H9 (cell line): ENCODE measurements around the gene CDKAL1. TPM values are rescaled to one million over a fixed set of nuclear protein-coding genes. Genes with fewer than 3 reads are reported as not detected.

Source experiments
- DNase-seq: peaks from one replicate; pipeline ENCODE4 v3.0.0-alpha.2; 2017
- H2AFZ ChIP-seq: one replicate; pipeline ENCODE4 v1.6.1; 2013; ENCODE audit warnings: mild to moderate bottlenecking, low read length, control low read depth, moderate library complexity
- H2AK5ac ChIP-seq: 2 replicates; pipeline ENCODE4 v1.6.1; 2013; ENCODE audit warnings: low read length, control low read depth, mixed read lengths; ENCODE audit not compliant: insufficient read length
- H2BK120ac ChIP-seq: one replicate; pipeline ENCODE4 v1.6.1; 2013; ENCODE audit warnings: low read depth, mild to moderate bottlenecking, low read length, control low read depth, inconsistent platforms; ENCODE audit not compliant: poor library complexity, severe bottlenecking
- H2BK12ac ChIP-seq: 2 replicates; pipeline ENCODE4 v1.6.1; 2013; ENCODE audit warnings: low read length, control low read depth, mixed read lengths, low read depth; ENCODE audit not compliant: insufficient read length
- H2BK15ac ChIP-seq: 2 replicates; pipeline ENCODE4 v1.6.1; 2013; ENCODE audit warnings: low read depth, low read length, control low read depth
- H2BK20ac ChIP-seq: one replicate; pipeline ENCODE4 v1.6.1; 2013; ENCODE audit warnings: low read depth, mild to moderate bottlenecking, low read length, control low read depth, inconsistent platforms; ENCODE audit not compliant: poor library complexity, severe bottlenecking
- H2BK5ac ChIP-seq: 2 replicates; pipeline ENCODE4 v1.6.1; 2013; ENCODE audit warnings: low read length, control low read depth, mixed read lengths; ENCODE audit not compliant: insufficient read length
- H3K14ac ChIP-seq: 2 replicates; pipeline ENCODE4 v1.6.1; 2013; ENCODE audit warnings: low read length, control low read depth; ENCODE audit not compliant: insufficient read depth
- H3K18ac ChIP-seq: 2 replicates; pipeline ENCODE4 v1.6.1; 2013; ENCODE audit warnings: low read depth, mild to moderate bottlenecking, mixed read lengths, low read length, control low read depth; ENCODE audit not compliant: insufficient read length
- H3K23ac ChIP-seq: 2 replicates; pipeline ENCODE4 v1.6.1; 2013; ENCODE audit warnings: low read length, control low read depth, mixed read lengths, low read depth; ENCODE audit not compliant: insufficient read length
- H3K23me2 ChIP-seq: 2 replicates; pipeline ENCODE4 v1.6.1; 2013; ENCODE audit warnings: low read depth, mild to moderate bottlenecking, mixed read lengths, low read length, control low read depth; ENCODE audit not compliant: insufficient read length, poor library complexity, severe bottlenecking
- H3K27ac ChIP-seq: 2 replicates; pipeline ENCODE4 v1.5.1; 2013; ENCODE audit warnings: low read length, control low read depth, mixed read lengths, low read depth; ENCODE audit not compliant: insufficient read length
- H3K27me3 ChIP-seq: 2 replicates; pipeline ENCODE4 v1.6.1; 2013; ENCODE audit warnings: low read length, control low read depth, inconsistent platforms; ENCODE audit not compliant: insufficient read depth
- H3K4ac ChIP-seq: 2 replicates; pipeline ENCODE4 v1.6.1; 2013; ENCODE audit warnings: low read depth, mild to moderate bottlenecking, control low read depth, inconsistent platforms, low read length, moderate library complexity
- H3K4me1 ChIP-seq: 2 replicates; pipeline ENCODE4 v1.6.1; 2013; ENCODE audit warnings: low read length, control low read depth, inconsistent platforms; ENCODE audit not compliant: insufficient read depth
- H3K4me2 ChIP-seq: 2 replicates; pipeline ENCODE4 v1.6.1; 2013; ENCODE audit warnings: low read length, control low read depth, mixed read lengths; ENCODE audit not compliant: insufficient read length, insufficient read depth
- H3K56ac ChIP-seq: 2 replicates; pipeline ENCODE4 v1.6.1; 2013; ENCODE audit warnings: low read depth, mild to moderate bottlenecking, mixed read lengths, low read length, control low read depth; ENCODE audit not compliant: insufficient read length
- H3K79me1 ChIP-seq: 2 replicates; pipeline ENCODE4 v1.6.1; 2013; ENCODE audit warnings: low read depth, mild to moderate bottlenecking, moderate library complexity, low read length, control low read depth, inconsistent platforms; ENCODE audit not compliant: insufficient read depth, poor library complexity, severe bottlenecking
- H3K79me2 ChIP-seq: 2 replicates; pipeline ENCODE4 v1.6.1; 2013; ENCODE audit warnings: low read length, control low read depth, inconsistent platforms; ENCODE audit not compliant: insufficient read depth
- H3K9ac ChIP-seq: 2 replicates; pipeline ENCODE4 v1.6.1; 2013; ENCODE audit warnings: low read length, control low read depth, mixed read lengths; ENCODE audit not compliant: insufficient read length; ENCODE audit errors: extremely low read depth
- H3K9me3 ChIP-seq: one replicate; pipeline ENCODE4 v1.6.1; 2013; ENCODE audit warnings: low read depth, low read length, inconsistent platforms; ENCODE audit not compliant: control insufficient read depth
- H3T11ph ChIP-seq: one replicate; pipeline ENCODE4 v1.6.1; 2013; ENCODE audit warnings: mild to moderate bottlenecking, low read length, control low read depth, inconsistent platforms
- H4K20me1 ChIP-seq: one replicate; pipeline ENCODE4 v1.6.1; 2013; ENCODE audit not compliant: control insufficient read depth, insufficient read length, insufficient read depth
- H4K5ac ChIP-seq: 2 replicates; pipeline ENCODE4 v1.6.1; 2013; ENCODE audit warnings: low read depth, mild to moderate bottlenecking, mixed read lengths, low read length, control low read depth; ENCODE audit not compliant: insufficient read length
- H4K8ac ChIP-seq: replicated peaks from 2 replicates; pipeline ENCODE4 v1.6.1; 2013; ENCODE audit warnings: low read length, control low read depth, mixed read lengths, low read depth; ENCODE audit not compliant: insufficient read length
- H4K91ac ChIP-seq: 2 replicates; pipeline ENCODE4 v1.6.1; 2013; ENCODE audit warnings: low read depth, mild to moderate bottlenecking, moderate library complexity, mixed read lengths, low read length, control low read depth; ENCODE audit not compliant: insufficient read length
- H3K27ac Mint-ChIP-seq, 3 experiments: 2 replicates in 2 of 3; 3 replicates in 1 of 3; pipeline ENCODE4 v1.8.0; 2020 to 2021; ENCODE audit warnings: mixed read lengths in 3 of 3, mild to moderate bottlenecking in 1 of 3, moderate library complexity in 1 of 3
- H3K27me3 Mint-ChIP-seq: 2 replicates; pipeline ENCODE4 v1.8.0; 2021; ENCODE audit warnings: low read depth, mild to moderate bottlenecking, moderate library complexity, mixed read lengths
- H3K36me3 Mint-ChIP-seq, 3 experiments: 2 replicates in 2 of 3; 3 replicates in 1 of 3; pipeline ENCODE4 v1.8.0; 2020 to 2021; ENCODE audit warnings: low read depth in 3 of 3, mixed read lengths in 3 of 3; ENCODE audit not compliant: insufficient read depth in 1 of 3
- H3K4me1 Mint-ChIP-seq, 2 experiments: 2 replicates each; pipeline ENCODE4 v1.8.0; 2020; ENCODE audit warnings: mixed read lengths in 2 of 2
- H3K4me3 Mint-ChIP-seq, 2 experiments: 2 replicates in 1 of 2; 3 replicates in 1 of 2; pipeline ENCODE4 v1.8.0; 2020 to 2021; ENCODE audit warnings: mild to moderate bottlenecking in 2 of 2, mixed read lengths in 2 of 2, moderate library complexity in 1 of 2
- H3K9me3 Mint-ChIP-seq, 2 experiments: 2 replicates in 1 of 2; 3 replicates in 1 of 2; pipeline ENCODE4 v1.8.0; 2020; ENCODE audit warnings: mild to moderate bottlenecking in 2 of 2, mixed read lengths in 2 of 2, moderate library complexity in 1 of 2
- WGBS: extraction: QIAGEN DNeasy Blood & Tissue Kit; methylation state at CpG from one replicate; pipeline ENCODE4 v1.1.7; 2013; ENCODE audit warnings: missing lambda C conversion rate, low lambda C conversion rate, mixed read lengths; ENCODE audit not compliant: insufficient read length; ENCODE audit errors: extremely low coverage; 5-methylcytosine and 5-hydroxymethylcytosine counted together
- total RNA-seq: library from RNA; stranded (reverse); gene quantifications from 2 replicates; pipeline ENCODE4 v1.2.1, GENCODE V29; 2021
- TF ChIP-seq, protein P1 (sequence below): fragments of 200-600 bp; sonication (generic); conservative IDR thresholded peaks from 3 replicates; pipeline ENCODE4 v1.8.0; 2021; ENCODE audit warnings: antibody characterized with exemption, mild to moderate bottlenecking

CDKAL1 gene
- total RNA-seq, 1 experiment from 2014 or later: 23.0 TPM

DNA sequence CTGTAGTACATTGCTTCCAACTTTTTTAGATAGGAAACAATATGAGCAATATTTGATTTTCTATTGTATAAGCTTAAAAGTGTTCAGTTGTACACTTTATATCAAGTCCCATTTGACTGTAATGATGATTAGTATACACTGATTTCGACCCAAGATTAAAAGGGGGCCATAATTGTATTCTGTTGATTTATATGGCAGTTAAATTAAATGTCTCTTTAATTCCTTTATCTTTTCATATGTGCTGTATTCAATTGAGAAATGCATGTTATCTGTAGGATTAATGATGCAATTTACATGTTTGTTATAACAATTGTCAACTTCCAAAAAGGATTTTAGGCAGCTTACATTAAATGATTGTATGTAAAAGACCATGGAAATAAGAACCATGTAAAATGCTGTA is 317.5 kb downstream of the CDKAL1 start:
- Histone ChIP-seq H4K5ac (no peak overlapping the region), H3K9ac (no peak overlapping the region), H3K18ac (no peak overlapping the region), H3K14ac (no peak overlapping the region), H3K23ac (no peak overlapping the region), H2AK5ac (no peak overlapping the region), H4K91ac (no peak overlapping the region), H3K79me1 (no peaks in the 10 kb centered on the region), H3T11ph (no peak overlapping the region), H2BK120ac (no peak overlapping the region), H3K56ac (no peak overlapping the region), H3K4ac (no peak overlapping the region), H3K79me2 (no peaks in the 10 kb centered on the region), H3K4me1 (peaks cover 2% of the 10 kb centered on the region), H3K27ac (no peak overlapping the region), H3K9me3 (no peaks in the 10 kb centered on the region), H3K23me2 (no peaks in the 10 kb centered on the region), H2BK12ac (no peak overlapping the region), H3K4me2 (no peak overlapping the region), H4K20me1 (no peaks in the 10 kb centered on the region), H2BK15ac (no peak overlapping the region), H2BK5ac (no peak overlapping the region), H2AFZ (no peak overlapping the region), H4K8ac (no peak overlapping the region), H2BK20ac (no peak overlapping the region), H3K27me3 (no peaks in the 10 kb centered on the region)
- TF ChIP-seq, protein P1, sequence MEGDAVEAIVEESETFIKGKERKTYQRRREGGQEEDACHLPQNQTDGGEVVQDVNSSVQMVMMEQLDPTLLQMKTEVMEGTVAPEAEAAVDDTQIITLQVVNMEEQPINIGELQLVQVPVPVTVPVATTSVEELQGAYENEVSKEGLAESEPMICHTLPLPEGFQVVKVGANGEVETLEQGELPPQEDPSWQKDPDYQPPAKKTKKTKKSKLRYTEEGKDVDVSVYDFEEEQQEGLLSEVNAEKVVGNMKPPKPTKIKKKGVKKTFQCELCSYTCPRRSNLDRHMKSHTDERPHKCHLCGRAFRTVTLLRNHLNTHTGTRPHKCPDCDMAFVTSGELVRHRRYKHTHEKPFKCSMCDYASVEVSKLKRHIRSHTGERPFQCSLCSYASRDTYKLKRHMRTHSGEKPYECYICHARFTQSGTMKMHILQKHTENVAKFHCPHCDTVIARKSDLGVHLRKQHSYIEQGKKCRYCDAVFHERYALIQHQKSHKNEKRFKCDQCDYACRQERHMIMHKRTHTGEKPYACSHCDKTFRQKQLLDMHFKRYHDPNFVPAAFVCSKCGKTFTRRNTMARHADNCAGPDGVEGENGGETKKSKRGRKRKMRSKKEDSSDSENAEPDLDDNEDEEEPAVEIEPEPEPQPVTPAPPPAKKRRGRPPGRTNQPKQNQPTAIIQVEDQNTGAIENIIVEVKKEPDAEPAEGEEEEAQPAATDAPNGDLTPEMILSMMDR: no peak
- WGBS: no CpG with 5 or more reads among the region's 1 CpG
- peaks cover 14% of the 10 kb centered on the region in 2 experiments for H3K4me1 Mint-ChIP-seq
- no peaks in the 10 kb centered on the region for H3K27me3 Mint-ChIP-seq
- H3K9me3 Mint-ChIP-seq: no peaks in the 10 kb centered on the region
- no peaks in the 10 kb centered on the region; a peak in 2 of 7 replicates for H3K36me3 Mint-ChIP-seq
- DNase-seq: no peak
- H3K4me3 Mint-ChIP-seq: no peak overlapping the region
- H3K27ac Mint-ChIP-seq: no peak overlapping the region
